Liver (tissue), 9 donors: ENCODE data around the gene TRIM63. TPM values are rescaled to one million over a fixed set of nuclear protein-coding genes. Genes with fewer than 3 reads are reported as not detected.
A peak's percentile ranks its signal among the peaks of the same experiment; 100 is the strongest.

Experiments
- DNase-seq: peaks from one replicate; pipeline ENCODE4 v3.0.0-alpha.2; 2017; ENCODE audit warnings: low spot score
- H3K27ac ChIP-seq, 2 donors: one replicate each; pipeline ENCODE4 v1.7.0; 2013; ENCODE audit warnings: inconsistent platforms in 2 of 2, low read length in 2 of 2, control low read depth in 1 of 2, low read depth in 1 of 2, mild to moderate bottlenecking in 1 of 2
- H3K27me3 ChIP-seq, 4 donors: one replicate each; pipeline versions ENCODE4 v1.6.1 to v1.7.0; 2013; ENCODE audit warnings: low read length in 3 of 4, inconsistent platforms in 1 of 4, mild to moderate bottlenecking in 1 of 4, moderate library complexity in 1 of 4; ENCODE audit not compliant: control insufficient read depth in 4 of 4, insufficient read depth in 4 of 4
- H3K36me3 ChIP-seq, 4 donors: one replicate each; pipeline versions ENCODE4 v1.6.1 to v1.7.0; 2013; ENCODE audit warnings: low read length in 3 of 4, mild to moderate bottlenecking in 3 of 4, low read depth in 1 of 4, moderate library complexity in 1 of 4; ENCODE audit not compliant: control insufficient read depth in 4 of 4, insufficient read depth in 3 of 4
- H3K4me1 ChIP-seq, 4 donors: one replicate each; pipeline versions ENCODE4 v1.6.1 to v1.7.0; 2013; ENCODE audit warnings: low read length in 3 of 4, mild to moderate bottlenecking in 3 of 4, moderate library complexity in 1 of 4; ENCODE audit not compliant: control insufficient read depth in 4 of 4, insufficient read depth in 4 of 4
- H3K4me3 ChIP-seq, 3 donors: one replicate each; pipeline versions ENCODE4 v1.6.1 to v1.7.0; 2013; ENCODE audit warnings: low read length in 3 of 3, control low read depth in 1 of 3, low read depth in 1 of 3, mild to moderate bottlenecking in 1 of 3
- H3K9ac ChIP-seq, 2 donors: one replicate each; pipeline ENCODE4 v1.7.0; 2013; ENCODE audit warnings: low read length in 2 of 2, mild to moderate bottlenecking in 2 of 2, moderate library complexity in 2 of 2, control low read depth in 1 of 2, low read depth in 1 of 2
- H3K9me3 ChIP-seq, 4 donors: one replicate each; pipeline versions ENCODE4 v1.6.1 to v1.7.0; 2013; ENCODE audit warnings: low read length in 3 of 4; ENCODE audit not compliant: control insufficient read depth in 4 of 4
- EGR1 ChIP-seq, 2 donors: IDR thresholded peaks; 2 replicates each; pipeline ENCODE4 v1.6.1; 2016 to 2018; ENCODE audit warnings: antibody characterized with exemption in 2 of 2, low read depth in 2 of 2
- FOXA1 ChIP-seq: IDR thresholded peaks from 2 replicates; pipeline ENCODE4 v1.6.1; 2016; ENCODE audit warnings: antibody characterized with exemption
- FOXA2 ChIP-seq: IDR thresholded peaks from 2 replicates; pipeline ENCODE4 v1.6.1; 2016; ENCODE audit warnings: antibody characterized with exemption
- GABPA ChIP-seq, 2 donors: IDR thresholded peaks in 1 of 2; conservative IDR thresholded peaks in 1 of 2; 2 replicates each; pipeline ENCODE4 v1.6.1; 2016; ENCODE audit warnings: antibody characterized with exemption in 2 of 2, mild to moderate bottlenecking in 1 of 2, moderate library complexity in 1 of 2
- HNF4A ChIP-seq, 2 donors: conservative IDR thresholded peaks; 2 replicates each; pipeline ENCODE4 v1.6.1; 2016; ENCODE audit warnings: antibody characterized with exemption in 2 of 2, mild to moderate bottlenecking in 2 of 2
- HNF4G ChIP-seq: IDR thresholded peaks from 2 replicates; pipeline ENCODE4 v1.6.1; 2016; ENCODE audit warnings: antibody characterized with exemption
- JUND ChIP-seq, 2 donors: IDR thresholded peaks; 2 replicates each; pipeline ENCODE4 v1.6.1; 2016; ENCODE audit warnings: antibody characterized with exemption in 2 of 2
- NR2F2 ChIP-seq: IDR thresholded peaks from 2 replicates; pipeline ENCODE4 v1.6.1; 2016; ENCODE audit warnings: antibody characterized with exemption
- RAD21 ChIP-seq, 2 donors: IDR thresholded peaks; 2 replicates each; pipeline ENCODE4 v1.6.1; 2016; ENCODE audit warnings: antibody characterized with exemption in 2 of 2, mild to moderate bottlenecking in 2 of 2
- RXRA ChIP-seq, 2 donors: IDR thresholded peaks; 2 replicates each; pipeline ENCODE4 v1.6.1; 2017 to 2018; ENCODE audit warnings: antibody characterized with exemption in 2 of 2, mild to moderate bottlenecking in 1 of 2
- SP1 ChIP-seq: IDR thresholded peaks from 2 replicates; pipeline ENCODE4 v1.6.1; 2018; ENCODE audit warnings: antibody characterized with exemption, mild to moderate bottlenecking
- TAF1 ChIP-seq: conservative IDR thresholded peaks from 2 replicates; pipeline ENCODE4 v1.6.1; 2016; ENCODE audit warnings: antibody characterized with exemption, mild to moderate bottlenecking
- YY1 ChIP-seq: IDR thresholded peaks from 2 replicates; pipeline ENCODE4 v1.6.1; 2016; ENCODE audit warnings: antibody characterized with exemption, mild to moderate bottlenecking
- WGBS: extraction: QIAGEN DNeasy Blood & Tissue Kit; methylation state at CpG from one replicate; pipeline ENCODE4 v1.1.7; 2013; 5-methylcytosine and 5-hydroxymethylcytosine counted together
- polyA plus RNA-seq, 2 donors: library from polyadenylated mRNA; stranded (reverse) in 1 of 2; unstranded in 1 of 2; fragments of 200-250 nt in 1 of 2; fragments of >200 nt in 1 of 2; fragmentation: Nextera tagmentation in 1 of 2; extraction: Ambion mirVana in 1 of 2; gene quantifications; one replicate each; pipeline versions ENCODE4 v1.2.1 to v1.2.3, GENCODE V29; 2013 to 2015
- total RNA-seq, 2 donors: library from RNA; depleted of rRNA; stranded (reverse); fragments of >200 nt; gene quantifications; one replicate each; pipeline ENCODE4 v1.2.3, GENCODE V29; 2014
- TF ChIP-seq, protein P1 (sequence below): IDR thresholded peaks from 2 replicates; pipeline ENCODE4 v1.6.1; 2016; ENCODE audit warnings: antibody characterized with exemption
- TF ChIP-seq, protein P2 (sequence below): IDR thresholded peaks from 2 replicates; pipeline ENCODE4 v1.6.1; 2016; ENCODE audit warnings: antibody characterized with exemption
- TF ChIP-seq, protein P3 (sequence below): IDR thresholded peaks from 2 replicates; pipeline ENCODE4 v1.6.1; 2016; ENCODE audit warnings: antibody characterized with exemption, mild to moderate bottlenecking
- TF ChIP-seq, protein P4 (sequence below): IDR thresholded peaks from 2 replicates; pipeline ENCODE4 v1.6.1; 2016; ENCODE audit warnings: antibody characterized with exemption
- TF ChIP-seq, protein P5 (sequence below): fragments of 150-350 bp; IDR thresholded peaks from 2 replicates; pipeline ENCODE4 v1.5.1; 2017; ENCODE audit warnings: improper control_type of control experiment, low read depth, low read length; ENCODE audit not compliant: missing input control
- donor health status: healthy.
- donor health status: healthy.
- donor health status: healthy.
- donor health status: healthy.
- donor health status: healthy.

The TRIM63 gene
- total RNA-seq (not detected), polyA plus RNA-seq (under 1 TPM in 1 of 2 donors, not detected in 1; 0.03 TPM)

DNA sequence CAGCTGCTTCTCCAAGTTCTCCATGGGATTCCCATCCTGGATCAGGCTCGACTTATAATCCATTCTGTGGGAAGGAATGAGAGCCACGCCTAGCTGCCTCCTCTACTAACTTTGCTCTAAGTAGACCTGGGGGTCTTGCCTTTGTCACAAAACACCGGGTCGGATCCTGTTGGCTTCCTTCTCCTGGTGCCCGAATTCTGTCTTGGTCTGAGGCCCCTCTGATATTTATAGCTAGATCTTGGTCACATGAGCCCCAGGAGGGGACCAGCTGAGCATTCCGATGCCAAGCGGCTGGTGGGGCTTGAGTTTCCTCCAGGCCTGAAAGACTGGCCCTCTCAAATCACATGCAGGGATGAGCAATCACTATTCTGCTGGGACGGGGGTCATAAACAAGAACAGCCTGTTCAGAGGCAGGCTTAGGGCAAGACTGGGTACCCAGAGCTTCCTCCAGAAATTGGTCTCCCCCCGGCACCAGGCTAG, at the start of gene TRIM63:
TRIM63 (minus strand) TSS at position 199 of the 480 bp plus-strand sequence; CDS start at position 63, 136 bp downstream.
- no peak for DNase-seq
- Histone ChIP-seq H3K27me3 (no peaks in the 10 kb centered on the region), H3K9me3 (no peaks in the 10 kb centered on the region), H3K4me3 (no peak within 1 kb of the TSS), H3K36me3 (no peaks in the 10 kb centered on the region), H3K27ac (no peak within 1 kb of the TSS), H3K4me1 (peaks cover 1 to 6% (median 2%) of the 10 kb centered on the region in 4 donors), H3K9ac (no peak within 1 kb of the TSS)
- TF ChIP-seq EGR1 (IDR thresholded peaks at IDR 0.05; ENCODE audit: low read depth in 2 of 2) (no peak), RXRA (IDR thresholded peaks at IDR 0.05) (no peak), FOXA2 (no peak), HNF4A (conservative IDR thresholded peaks at IDR 0.05) (no peak), HNF4G (no peak)
- TF ChIP-seq, protein P1, sequence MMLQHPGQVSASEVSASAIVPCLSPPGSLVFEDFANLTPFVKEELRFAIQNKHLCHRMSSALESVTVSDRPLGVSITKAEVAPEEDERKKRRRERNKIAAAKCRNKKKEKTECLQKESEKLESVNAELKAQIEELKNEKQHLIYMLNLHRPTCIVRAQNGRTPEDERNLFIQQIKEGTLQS, result no peak
- TF ChIP-seq, protein P2, sequence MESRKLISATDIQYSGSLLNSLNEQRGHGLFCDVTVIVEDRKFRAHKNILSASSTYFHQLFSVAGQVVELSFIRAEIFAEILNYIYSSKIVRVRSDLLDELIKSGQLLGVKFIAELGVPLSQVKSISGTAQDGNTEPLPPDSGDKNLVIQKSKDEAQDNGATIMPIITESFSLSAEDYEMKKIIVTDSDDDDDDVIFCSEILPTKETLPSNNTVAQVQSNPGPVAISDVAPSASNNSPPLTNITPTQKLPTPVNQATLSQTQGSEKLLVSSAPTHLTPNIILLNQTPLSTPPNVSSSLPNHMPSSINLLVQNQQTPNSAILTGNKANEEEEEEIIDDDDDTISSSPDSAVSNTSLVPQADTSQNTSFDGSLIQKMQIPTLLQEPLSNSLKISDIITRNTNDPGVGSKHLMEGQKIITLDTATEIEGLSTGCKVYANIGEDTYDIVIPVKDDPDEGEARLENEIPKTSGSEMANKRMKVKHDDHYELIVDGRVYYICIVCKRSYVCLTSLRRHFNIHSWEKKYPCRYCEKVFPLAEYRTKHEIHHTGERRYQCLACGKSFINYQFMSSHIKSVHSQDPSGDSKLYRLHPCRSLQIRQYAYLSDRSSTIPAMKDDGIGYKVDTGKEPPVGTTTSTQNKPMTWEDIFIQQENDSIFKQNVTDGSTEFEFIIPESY, result no peak
- 70% methylated on average over 9 of the region's 9 CpGs for WGBS

DNA sequence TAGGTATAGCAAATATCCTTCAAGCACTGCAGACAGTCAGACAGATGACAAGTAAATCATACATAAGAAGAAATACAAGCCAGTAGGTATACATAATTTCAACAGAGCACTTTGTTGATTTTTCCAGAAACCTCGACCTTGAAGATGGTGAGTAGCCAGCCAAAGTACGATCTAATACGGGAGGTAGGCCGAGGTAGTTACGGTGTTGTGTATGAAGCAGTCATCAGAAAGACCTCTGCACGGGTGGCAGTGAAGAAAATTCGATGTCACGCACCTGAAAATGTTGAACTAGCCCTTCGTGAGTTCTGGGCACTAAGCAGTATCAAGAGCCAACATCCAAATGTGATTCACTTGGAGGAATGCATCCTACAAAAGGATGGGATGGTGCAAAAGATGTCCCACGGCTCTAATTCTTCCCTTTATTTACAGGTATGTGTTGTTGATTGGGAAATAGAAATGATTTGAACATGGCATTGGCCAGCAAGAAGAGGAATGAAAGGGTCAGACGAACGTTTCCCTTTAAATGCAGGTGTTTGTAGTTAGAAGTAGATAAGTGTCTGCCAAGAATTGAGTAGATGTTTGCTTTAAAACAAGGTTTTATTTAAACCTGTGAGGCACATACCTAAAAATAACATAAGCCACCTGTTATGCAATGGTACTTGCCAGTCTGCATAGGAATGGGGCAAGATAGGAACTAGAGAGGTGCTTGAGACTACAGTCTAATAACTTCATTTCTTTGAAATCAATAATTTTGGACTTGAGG, 46.9 kb upstream of the TRIM63 start:
- H3K9ac ChIP-seq, result no peak overlapping the region

More for the DNA sequence above, 46.9 kb upstream of the TRIM63 start:
- Histone ChIP-seq H3K36me3 (peaks cover 0 to 7% (median 2%) of the 10 kb centered on the region in 4 donors), H3K4me1 (peaks cover 11 to 34% (median 32%) of the 10 kb centered on the region in 4 donors), H3K9me3 (no peaks in the 10 kb centered on the region), H3K27me3 (no peaks in the 10 kb centered on the region), H3K27ac (peak overlapping the region; percentile 69 to 75), H3K4me3 (no peak overlapping the region)
- DNase-seq, result no peak
- 33% methylated on average over 12 of the region's 12 CpGs for WGBS
- TF ChIP-seq, protein P2, result peak; percentile 93
- TF ChIP-seq TAF1, result peak; percentile 38
- peak; percentile 75 to 79 for TF ChIP-seq HNF4A (conservative IDR thresholded peaks at IDR 0.05)
- peak in 1 of 2 donors; percentile 68 for TF ChIP-seq EGR1 (IDR thresholded peaks at IDR 0.05; ENCODE audit: low read depth in 2 of 2)
- TF ChIP-seq FOXA2, result peak; percentile 84
- TF ChIP-seq HNF4G, result peak; percentile 34
- TF ChIP-seq, protein P3, sequence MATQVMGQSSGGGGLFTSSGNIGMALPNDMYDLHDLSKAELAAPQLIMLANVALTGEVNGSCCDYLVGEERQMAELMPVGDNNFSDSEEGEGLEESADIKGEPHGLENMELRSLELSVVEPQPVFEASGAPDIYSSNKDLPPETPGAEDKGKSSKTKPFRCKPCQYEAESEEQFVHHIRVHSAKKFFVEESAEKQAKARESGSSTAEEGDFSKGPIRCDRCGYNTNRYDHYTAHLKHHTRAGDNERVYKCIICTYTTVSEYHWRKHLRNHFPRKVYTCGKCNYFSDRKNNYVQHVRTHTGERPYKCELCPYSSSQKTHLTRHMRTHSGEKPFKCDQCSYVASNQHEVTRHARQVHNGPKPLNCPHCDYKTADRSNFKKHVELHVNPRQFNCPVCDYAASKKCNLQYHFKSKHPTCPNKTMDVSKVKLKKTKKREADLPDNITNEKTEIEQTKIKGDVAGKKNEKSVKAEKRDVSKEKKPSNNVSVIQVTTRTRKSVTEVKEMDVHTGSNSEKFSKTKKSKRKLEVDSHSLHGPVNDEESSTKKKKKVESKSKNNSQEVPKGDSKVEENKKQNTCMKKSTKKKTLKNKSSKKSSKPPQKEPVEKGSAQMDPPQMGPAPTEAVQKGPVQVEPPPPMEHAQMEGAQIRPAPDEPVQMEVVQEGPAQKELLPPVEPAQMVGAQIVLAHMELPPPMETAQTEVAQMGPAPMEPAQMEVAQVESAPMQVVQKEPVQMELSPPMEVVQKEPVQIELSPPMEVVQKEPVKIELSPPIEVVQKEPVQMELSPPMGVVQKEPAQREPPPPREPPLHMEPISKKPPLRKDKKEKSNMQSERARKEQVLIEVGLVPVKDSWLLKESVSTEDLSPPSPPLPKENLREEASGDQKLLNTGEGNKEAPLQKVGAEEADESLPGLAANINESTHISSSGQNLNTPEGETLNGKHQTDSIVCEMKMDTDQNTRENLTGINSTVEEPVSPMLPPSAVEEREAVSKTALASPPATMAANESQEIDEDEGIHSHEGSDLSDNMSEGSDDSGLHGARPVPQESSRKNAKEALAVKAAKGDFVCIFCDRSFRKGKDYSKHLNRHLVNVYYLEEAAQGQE, result peak; percentile 50
- TF ChIP-seq YY1, result peak; percentile 89
- TF ChIP-seq, protein P4, sequence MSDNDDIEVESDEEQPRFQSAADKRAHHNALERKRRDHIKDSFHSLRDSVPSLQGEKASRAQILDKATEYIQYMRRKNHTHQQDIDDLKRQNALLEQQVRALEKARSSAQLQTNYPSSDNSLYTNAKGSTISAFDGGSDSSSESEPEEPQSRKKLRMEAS, result peak; percentile 98
- no peak for TF ChIP-seq NR2F2
- TF ChIP-seq FOXA1, result peak; percentile 84
- TF ChIP-seq RXRA (IDR thresholded peaks at IDR 0.05), result peak; percentile 81 to 83
- TF ChIP-seq SP1, result peak; percentile 86
- peak in 1 of 2 donors; percentile 70 for TF ChIP-seq GABPA (IDR thresholded peaks at IDR 0.05 in 1 of 2, conservative IDR thresholded peaks at IDR 0.05 in 1 of 2)
- TF ChIP-seq, protein P5, sequence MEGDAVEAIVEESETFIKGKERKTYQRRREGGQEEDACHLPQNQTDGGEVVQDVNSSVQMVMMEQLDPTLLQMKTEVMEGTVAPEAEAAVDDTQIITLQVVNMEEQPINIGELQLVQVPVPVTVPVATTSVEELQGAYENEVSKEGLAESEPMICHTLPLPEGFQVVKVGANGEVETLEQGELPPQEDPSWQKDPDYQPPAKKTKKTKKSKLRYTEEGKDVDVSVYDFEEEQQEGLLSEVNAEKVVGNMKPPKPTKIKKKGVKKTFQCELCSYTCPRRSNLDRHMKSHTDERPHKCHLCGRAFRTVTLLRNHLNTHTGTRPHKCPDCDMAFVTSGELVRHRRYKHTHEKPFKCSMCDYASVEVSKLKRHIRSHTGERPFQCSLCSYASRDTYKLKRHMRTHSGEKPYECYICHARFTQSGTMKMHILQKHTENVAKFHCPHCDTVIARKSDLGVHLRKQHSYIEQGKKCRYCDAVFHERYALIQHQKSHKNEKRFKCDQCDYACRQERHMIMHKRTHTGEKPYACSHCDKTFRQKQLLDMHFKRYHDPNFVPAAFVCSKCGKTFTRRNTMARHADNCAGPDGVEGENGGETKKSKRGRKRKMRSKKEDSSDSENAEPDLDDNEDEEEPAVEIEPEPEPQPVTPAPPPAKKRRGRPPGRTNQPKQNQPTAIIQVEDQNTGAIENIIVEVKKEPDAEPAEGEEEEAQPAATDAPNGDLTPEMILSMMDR, result no peak
- TF ChIP-seq JUND (IDR thresholded peaks at IDR 0.05), result peak; percentile 89 to 92
- peak in 1 of 2 donors; percentile 37 for TF ChIP-seq RAD21 (IDR thresholded peaks at IDR 0.05)
- TF ChIP-seq, protein P1, result peak; percentile 77
